ENCODE data around the gene THSD7B. TPM values are rescaled to one million over a fixed set of nuclear protein-coding genes. Genes with fewer than 3 reads are reported as not detected.

Gene THSD7B
- total RNA-seq, 1 experiment from 2014 or later, result under 0.01 TPM

GRCh38 chr2:137523931-137524330 is 758.6 kb downstream of the THSD7B start:
- H3K79me2 ChIP-seq (ENCODE audit: low read length), result no peaks in the 10 kb centered on the region
- ATAC-seq (no peak), DNase-seq (no peak)
- H2AFZ ChIP-seq (ENCODE audit: low read length), result no peak overlapping the region
- no peak overlapping the region for H3K27ac ChIP-seq (ENCODE audit: low read length)
- intact Hi-C loops (cut with micrococcal nuclease), result no loop called here
- no peaks in the 10 kb centered on the region for H4K20me1 ChIP-seq (ENCODE audit: low read length)
- H3K9ac ChIP-seq (ENCODE audit: low read length), result no peak overlapping the region
- H3K4me1 ChIP-seq (ENCODE audit: insufficient read depth, low read length), result no peaks in the 10 kb centered on the region
- H3K36me3 ChIP-seq (ENCODE audit: low read depth, low read length), result no peaks in the 10 kb centered on the region
- H3F3A ChIP-seq (ENCODE audit: low read length, unreplicated experiment), result no peaks in the 10 kb centered on the region
- H3K4me3 ChIP-seq (ENCODE audit: low read length), result no peak overlapping the region
- no peak for TF ChIP-seq EZH2phosphoT487 (IDR thresholded peaks at IDR 0.05; ENCODE audit: borderline replicate concordance, low read length)
- TF ChIP-seq EZH2 (IDR thresholded peaks at IDR 0.05; ENCODE audit: low read length, unreplicated experiment), result no peak
- TF ChIP-seq CTCF (conservative IDR thresholded peaks at IDR 0.05; ENCODE audit: low read depth, low read length), result no peak
- ChIA-PET POLR2A (ENCODE audit: unreplicated experiment) (no interaction called here), CTCF (no interaction called here)
- no peak overlapping the region for H3K4me2 ChIP-seq (ENCODE audit: low read length)
- BruUV-seq (replicated peaks), result no TSS peak
- peaks cover 28% of the 10 kb centered on the region for H3K27me3 ChIP-seq (ENCODE audit: low read length)
- H3K9me3 ChIP-seq (ENCODE audit: low read length), result no peaks in the 10 kb centered on the region
- H3K9me2 ChIP-seq (replicated peaks; ENCODE audit: low read length), result no peaks in the 10 kb centered on the region

- Histone ChIP-seq H3K79me2 (ENCODE audit: low read length) (no peaks in the 10 kb centered on the region), H2AFZ (ENCODE audit: low read length) (no peak overlapping the region), H3K9ac (ENCODE audit: low read length) (no peak overlapping the region), H4K20me1 (ENCODE audit: low read length) (no peaks in the 10 kb centered on the region), H3K27me3 (ENCODE audit: low read length) (peaks cover 28% of the 10 kb centered on the region), H3K36me3 (ENCODE audit: low read depth, low read length) (no peaks in the 10 kb centered on the region), H3K4me3 (ENCODE audit: low read length) (no peak overlapping the region), H3K9me3 (ENCODE audit: low read length) (no peaks in the 10 kb centered on the region), H3K4me1 (ENCODE audit: insufficient read depth, low read length) (no peaks in the 10 kb centered on the region), H3K27ac (ENCODE audit: low read length) (no peak overlapping the region), H3K9me2 (replicated peaks; ENCODE audit: low read length) (no peaks in the 10 kb centered on the region), H3F3A (ENCODE audit: low read length, unreplicated experiment) (no peaks in the 10 kb centered on the region), H3K4me2 (ENCODE audit: low read length) (no peak overlapping the region)
- CTCF ChIA-PET, result no interaction called here
- POLR2A ChIA-PET (ENCODE audit: unreplicated experiment), result no interaction called here
- intact Hi-C loops (cut with micrococcal nuclease), result no loop called here
- DNase-seq (no peak), ATAC-seq (no peak)
- BruUV-seq (replicated peaks), result no TSS peak
- TF ChIP-seq CTCF (conservative IDR thresholded peaks at IDR 0.05; ENCODE audit: low read depth, low read length) (no peak), EZH2phosphoT487 (IDR thresholded peaks at IDR 0.05; ENCODE audit: borderline replicate concordance, low read length) (no peak), EZH2 (IDR thresholded peaks at IDR 0.05; ENCODE audit: low read length, unreplicated experiment) (no peak)
Measured at GRCh38 chr2:137525132-137525531, 759.8 kb downstream of the THSD7B start.

GRCh38 chr2:137525641-137526190 is 760.4 kb downstream of the THSD7B start:
- POLR2A ChIA-PET (ENCODE audit: unreplicated experiment), result no interaction called here
- Histone ChIP-seq H4K20me1 (ENCODE audit: low read length) (no peaks in the 10 kb centered on the region), H3K36me3 (ENCODE audit: low read depth, low read length) (no peaks in the 10 kb centered on the region), H3K9me3 (ENCODE audit: low read length) (no peaks in the 10 kb centered on the region), H3K4me1 (ENCODE audit: insufficient read depth, low read length) (no peaks in the 10 kb centered on the region), H3K27me3 (ENCODE audit: low read length) (peaks cover 28% of the 10 kb centered on the region), H3K27ac (ENCODE audit: low read length) (no peak overlapping the region), H3K79me2 (ENCODE audit: low read length) (no peaks in the 10 kb centered on the region), H3K9me2 (replicated peaks; ENCODE audit: low read length) (no peaks in the 10 kb centered on the region), H3K4me3 (ENCODE audit: low read length) (no peak overlapping the region), H3K9ac (ENCODE audit: low read length) (no peak overlapping the region), H2AFZ (ENCODE audit: low read length) (no peak overlapping the region), H3K4me2 (ENCODE audit: low read length) (no peak overlapping the region), H3F3A (ENCODE audit: low read length, unreplicated experiment) (no peaks in the 10 kb centered on the region)
- TF ChIP-seq CTCF (conservative IDR thresholded peaks at IDR 0.05; ENCODE audit: low read depth, low read length) (no peak), EZH2phosphoT487 (IDR thresholded peaks at IDR 0.05; ENCODE audit: borderline replicate concordance, low read length) (no peak), EZH2 (IDR thresholded peaks at IDR 0.05; ENCODE audit: low read length, unreplicated experiment) (no peak)
- DNase-seq, result no peak
- CTCF ChIA-PET, result no interaction called here
- intact Hi-C loops (cut with micrococcal nuclease), result no loop called here
- BruUV-seq (replicated peaks), result no TSS peak
- no peak for ATAC-seq

Measured in PC-3 (cell line).